Measurements from ENCODE around the gene GPC6.

DNA sequence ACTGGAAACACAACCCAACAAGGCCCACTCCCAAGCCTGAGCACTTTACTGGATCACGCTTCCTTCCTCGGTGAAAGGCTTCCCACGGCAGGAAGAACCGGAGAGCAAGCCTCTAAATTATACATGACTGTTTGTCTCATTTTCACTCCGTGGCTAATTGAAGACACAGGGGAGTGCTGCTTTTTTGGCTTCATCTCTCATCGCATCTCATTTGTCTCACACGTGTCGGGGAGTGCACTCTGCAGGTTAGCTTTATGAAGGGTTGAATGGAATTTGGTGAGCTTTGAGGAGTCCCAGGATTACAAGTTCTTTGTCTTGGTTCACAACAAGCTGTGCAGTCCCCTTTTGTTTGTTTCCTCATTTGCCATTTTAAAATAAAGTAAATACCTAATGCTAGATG is 544.6 kb downstream of the GPC6 start:
- no peak for TF ChIP-seq YY1 (tag by site-specific recombination; IDR thresholded peaks at IDR 0.05)
- TF ChIP-seq ZBTB1 (tag by site-specific recombination; IDR thresholded peaks at IDR 0.05) = no peak
- TF ChIP-seq ZSCAN18 (tag by site-specific recombination; IDR thresholded peaks at IDR 0.05) = no peak
- TF ChIP-seq CTCF (tag by site-specific recombination; IDR thresholded peaks at IDR 0.05) = no peak
- TF ChIP-seq, protein P1, sequence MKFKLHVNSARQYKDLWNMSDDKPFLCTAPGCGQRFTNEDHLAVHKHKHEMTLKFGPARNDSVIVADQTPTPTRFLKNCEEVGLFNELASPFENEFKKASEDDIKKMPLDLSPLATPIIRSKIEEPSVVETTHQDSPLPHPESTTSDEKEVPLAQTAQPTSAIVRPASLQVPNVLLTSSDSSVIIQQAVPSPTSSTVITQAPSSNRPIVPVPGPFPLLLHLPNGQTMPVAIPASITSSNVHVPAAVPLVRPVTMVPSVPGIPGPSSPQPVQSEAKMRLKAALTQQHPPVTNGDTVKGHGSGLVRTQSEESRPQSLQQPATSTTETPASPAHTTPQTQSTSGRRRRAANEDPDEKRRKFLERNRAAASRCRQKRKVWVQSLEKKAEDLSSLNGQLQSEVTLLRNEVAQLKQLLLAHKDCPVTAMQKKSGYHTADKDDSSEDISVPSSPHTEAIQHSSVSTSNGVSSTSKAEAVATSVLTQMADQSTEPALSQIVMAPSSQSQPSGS (tag by site-specific recombination; IDR thresholded peaks at IDR 0.05; ENCODE audit: low read depth) = no peak
- no peak for TF ChIP-seq ZNF311 (tag by site-specific recombination; IDR thresholded peaks at IDR 0.05; ENCODE audit: borderline replicate concordance)
- TF ChIP-seq, protein P2, sequence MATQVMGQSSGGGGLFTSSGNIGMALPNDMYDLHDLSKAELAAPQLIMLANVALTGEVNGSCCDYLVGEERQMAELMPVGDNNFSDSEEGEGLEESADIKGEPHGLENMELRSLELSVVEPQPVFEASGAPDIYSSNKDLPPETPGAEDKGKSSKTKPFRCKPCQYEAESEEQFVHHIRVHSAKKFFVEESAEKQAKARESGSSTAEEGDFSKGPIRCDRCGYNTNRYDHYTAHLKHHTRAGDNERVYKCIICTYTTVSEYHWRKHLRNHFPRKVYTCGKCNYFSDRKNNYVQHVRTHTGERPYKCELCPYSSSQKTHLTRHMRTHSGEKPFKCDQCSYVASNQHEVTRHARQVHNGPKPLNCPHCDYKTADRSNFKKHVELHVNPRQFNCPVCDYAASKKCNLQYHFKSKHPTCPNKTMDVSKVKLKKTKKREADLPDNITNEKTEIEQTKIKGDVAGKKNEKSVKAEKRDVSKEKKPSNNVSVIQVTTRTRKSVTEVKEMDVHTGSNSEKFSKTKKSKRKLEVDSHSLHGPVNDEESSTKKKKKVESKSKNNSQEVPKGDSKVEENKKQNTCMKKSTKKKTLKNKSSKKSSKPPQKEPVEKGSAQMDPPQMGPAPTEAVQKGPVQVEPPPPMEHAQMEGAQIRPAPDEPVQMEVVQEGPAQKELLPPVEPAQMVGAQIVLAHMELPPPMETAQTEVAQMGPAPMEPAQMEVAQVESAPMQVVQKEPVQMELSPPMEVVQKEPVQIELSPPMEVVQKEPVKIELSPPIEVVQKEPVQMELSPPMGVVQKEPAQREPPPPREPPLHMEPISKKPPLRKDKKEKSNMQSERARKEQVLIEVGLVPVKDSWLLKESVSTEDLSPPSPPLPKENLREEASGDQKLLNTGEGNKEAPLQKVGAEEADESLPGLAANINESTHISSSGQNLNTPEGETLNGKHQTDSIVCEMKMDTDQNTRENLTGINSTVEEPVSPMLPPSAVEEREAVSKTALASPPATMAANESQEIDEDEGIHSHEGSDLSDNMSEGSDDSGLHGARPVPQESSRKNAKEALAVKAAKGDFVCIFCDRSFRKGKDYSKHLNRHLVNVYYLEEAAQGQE (tag by site-specific recombination; IDR thresholded peaks at IDR 0.05) = no peak
- no peak for TF ChIP-seq SP2 (tag by site-specific recombination; IDR thresholded peaks at IDR 0.05)
- no peak for TF ChIP-seq PRDM4 (tag by site-specific recombination; IDR thresholded peaks at IDR 0.05)
- TF ChIP-seq FEZF1 (tag by site-specific recombination; IDR thresholded peaks at IDR 0.05) = no peak
- no peak for TF ChIP-seq ZNF140 (tag by site-specific recombination; IDR thresholded peaks at IDR 0.05)
- no peak for TF ChIP-seq ZNF777 (tag by site-specific recombination; IDR thresholded peaks at IDR 0.05; ENCODE audit: borderline replicate concordance)
